Endometrium (tissue), 2 donors: ENCODE measurements around the gene GATAD2B.
A peak's percentile ranks its signal among the peaks of the same experiment; 100 is the strongest.

Experiments used
- FAIRE-seq: peaks from 2 replicates; lab custom pipeline; 2012; peaks lifted over from hg19 to GRCh38; lab: Jason Lieb, UNC
- donor health status: control.
- donor health status: control.

GATAD2B gene

GRCh38 chr1:153922972-153923925 is at the start of gene GATAD2B:
Gene GATAD2B, minus strand, starts transcription at chr1:153922972. Its CDS starts 94,625 bp downstream, at chr1:153828347.
- peak; percentile 84 for FAIRE-seq

GRCh38 chr1:153970346-153970745 is 47.6 kb upstream of the GATAD2B start:
- no peak for FAIRE-seq

GRCh38 chr1:153968972-153969371 is 46.2 kb upstream of the GATAD2B start:
- no peak for FAIRE-seq

DNA sequence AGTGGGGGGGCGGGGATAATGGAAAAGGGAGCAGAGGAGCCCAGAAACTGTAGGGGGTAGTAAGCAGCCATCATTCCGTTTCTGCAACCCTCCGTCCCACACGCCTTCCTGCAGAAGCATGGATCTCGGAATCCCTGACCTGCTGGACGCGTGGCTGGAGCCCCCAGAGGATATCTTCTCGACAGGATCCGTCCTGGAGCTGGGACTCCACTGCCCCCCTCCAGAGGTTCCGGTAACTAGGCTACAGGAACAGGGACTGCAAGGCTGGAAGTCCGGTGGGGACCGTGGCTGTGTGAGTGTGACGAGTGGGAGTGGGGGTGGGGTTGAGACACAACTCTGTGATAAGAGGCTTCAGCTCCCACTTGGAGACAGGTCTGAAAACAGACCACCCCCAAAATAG is 45.6 kb upstream of the GATAD2B start:
- FAIRE-seq: no peak

DNA sequence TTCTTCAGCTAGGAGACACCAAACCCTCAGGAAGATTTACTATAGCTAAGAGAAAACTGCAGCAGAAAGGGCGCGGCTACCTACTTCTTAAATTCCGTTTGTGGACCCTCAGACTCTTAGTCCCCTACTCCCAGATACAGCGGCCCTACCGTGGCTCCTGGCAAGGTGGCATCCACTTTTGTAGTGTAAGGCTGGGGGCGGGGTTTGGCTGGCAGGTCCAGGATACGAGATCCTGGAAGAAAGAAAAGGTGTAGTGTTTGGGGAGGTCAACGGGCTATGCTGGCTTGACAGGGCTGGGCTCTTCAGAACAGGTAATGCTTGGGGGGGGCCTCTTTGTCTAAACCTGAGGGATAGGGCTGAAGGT is 45.2 kb upstream of the GATAD2B start:
- FAIRE-seq: no peak

- FAIRE-seq: peak; percentile 90
Measured at GRCh38 chr1:153967107-153967999, 44.6 kb upstream of the GATAD2B start, which contains the start of gene CREB3L4. Gene CREB3L4, plus strand, starts transcription at chr1:153967902. Its CDS starts 624 bp downstream, at chr1:153968526.

- FAIRE-seq: no peak
Measured at GRCh38 chr1:153963850-153964331, 41.1 kb upstream of the GATAD2B start.

- FAIRE-seq: no peak
Measured at GRCh38 chr1:153963030-153963849, 40.5 kb upstream of the GATAD2B start, which contains the start of gene SLC39A1. Gene SLC39A1, minus strand, starts transcription at chr1:153963537. Its CDS starts 822 bp downstream, at chr1:153962715.

GRCh38 chr1:153962088-153963029 is 39.6 kb upstream of the GATAD2B start:
- no peak for FAIRE-seq

- FAIRE-seq: no peak
Measured at GRCh38 chr1:153961421-153961820, 38.6 kb upstream of the GATAD2B start.

DNA sequence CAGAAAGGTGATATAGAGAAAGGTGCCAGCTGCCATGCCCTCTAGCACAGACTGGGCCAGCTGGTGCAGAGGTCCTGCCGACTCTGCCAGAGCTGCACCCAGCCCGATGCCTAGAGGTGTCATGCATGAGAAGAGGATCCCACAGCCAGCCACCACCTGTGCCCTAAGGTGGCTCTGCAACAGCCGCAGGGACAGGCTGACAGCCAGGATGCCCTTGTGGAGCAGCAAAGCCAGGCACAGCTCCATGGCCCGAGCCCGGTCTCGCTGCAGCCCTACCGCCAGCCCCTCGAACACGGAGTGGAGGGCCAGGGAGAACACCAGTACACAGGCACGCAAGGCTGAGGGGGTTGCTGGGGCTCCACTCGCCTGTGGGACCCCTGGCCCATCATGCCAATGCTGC is 37.4 kb upstream of the GATAD2B start:
- no peak for FAIRE-seq

- FAIRE-seq: no peak
Measured at GRCh38 chr1:153959454-153959853, 36.7 kb upstream of the GATAD2B start.

GRCh38 chr1:153958961-153959260 is 36.1 kb upstream of the GATAD2B start:
- no peak for FAIRE-seq

GRCh38 chr1:153958111-153958960 is 35.6 kb upstream of the GATAD2B start, which contains the start of gene CRTC2:
Gene CRTC2, minus strand, starts transcription at chr1:153958612. Its CDS starts 115 bp downstream, at chr1:153958497.
- FAIRE-seq: peak; percentile 94

- no peak for FAIRE-seq
Measured at GRCh38 chr1:153957744-153958110, 35.0 kb upstream of the GATAD2B start.

DNA sequence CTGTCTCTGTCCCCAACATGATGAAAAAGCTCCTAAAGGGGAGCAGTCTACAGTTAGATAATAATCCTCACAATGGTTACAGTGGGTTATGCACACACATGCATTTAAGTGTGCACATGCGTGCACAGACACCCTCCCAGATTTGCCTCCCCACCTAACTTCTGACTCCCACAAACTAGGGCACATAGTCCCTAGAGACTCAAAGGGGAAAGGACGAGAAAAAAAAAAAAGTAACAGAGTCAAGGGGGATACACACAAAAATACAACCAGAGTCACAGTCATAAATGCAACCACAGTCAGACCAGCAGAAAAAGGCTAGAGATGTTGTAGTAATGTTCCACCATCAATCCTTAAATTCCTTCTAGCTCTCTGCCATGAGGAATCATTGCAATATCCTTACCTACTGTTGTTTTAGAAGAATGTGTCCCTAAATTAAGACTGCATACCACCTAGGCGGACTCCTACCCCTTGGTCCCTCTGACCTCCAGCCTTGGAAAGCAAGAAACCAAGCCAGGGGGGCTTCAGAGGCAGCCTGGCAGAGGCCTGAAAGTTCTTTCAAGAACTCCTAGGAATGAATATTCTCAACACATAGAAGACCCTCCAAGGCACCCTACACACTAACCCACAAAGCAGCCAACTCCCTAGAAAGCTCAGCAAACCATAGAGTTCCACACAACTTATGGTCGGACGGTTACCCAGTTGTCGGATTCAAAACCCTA is 34.4 kb upstream of the GATAD2B start:
- FAIRE-seq: no peak

DNA sequence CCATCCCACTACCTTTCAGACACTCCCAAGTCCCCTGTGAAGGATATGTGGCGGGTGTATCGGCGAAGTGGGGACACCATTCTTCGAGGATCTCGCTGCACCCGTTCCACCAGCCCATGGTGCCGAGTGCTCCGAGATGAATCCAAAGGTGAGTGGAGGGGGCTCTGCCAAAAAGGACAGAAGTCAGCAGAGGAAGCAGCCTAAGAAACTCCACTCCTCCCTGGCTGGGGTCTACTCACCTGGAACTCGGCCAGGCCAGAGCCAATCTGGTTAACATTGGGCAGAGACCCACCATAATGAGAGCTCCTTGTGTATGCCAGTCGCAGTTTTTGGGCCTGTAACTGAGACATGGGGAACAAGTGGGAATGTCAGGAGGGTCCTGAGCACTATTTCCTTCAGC is 32.1 kb upstream of the GATAD2B start:
- FAIRE-seq: no peak

DNA sequence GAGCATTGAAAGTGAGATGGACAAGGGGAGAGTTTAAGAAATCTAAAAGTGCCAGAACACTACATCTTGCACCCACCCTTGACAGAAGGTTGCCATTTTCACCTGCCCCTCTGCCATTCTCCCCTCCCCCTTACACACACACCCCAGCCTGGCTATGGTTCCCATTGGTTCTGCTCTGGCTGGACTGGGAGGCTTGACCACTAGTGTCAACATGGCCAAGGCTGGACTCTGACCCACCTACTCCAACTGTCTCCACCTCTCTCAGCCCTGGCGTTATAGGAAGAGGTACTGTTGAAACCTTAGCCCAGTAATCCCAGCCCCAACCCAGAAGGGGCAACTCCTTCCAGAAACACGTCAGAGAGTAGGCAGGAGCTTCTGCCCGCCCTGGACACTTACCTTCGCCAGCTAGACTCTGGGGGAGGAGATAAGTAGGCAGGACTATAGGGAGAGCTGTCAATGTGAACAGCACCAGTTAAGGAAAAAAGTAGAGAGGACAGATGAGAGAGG is 31.1 kb upstream of the GATAD2B start:
- no peak for FAIRE-seq

DNA sequence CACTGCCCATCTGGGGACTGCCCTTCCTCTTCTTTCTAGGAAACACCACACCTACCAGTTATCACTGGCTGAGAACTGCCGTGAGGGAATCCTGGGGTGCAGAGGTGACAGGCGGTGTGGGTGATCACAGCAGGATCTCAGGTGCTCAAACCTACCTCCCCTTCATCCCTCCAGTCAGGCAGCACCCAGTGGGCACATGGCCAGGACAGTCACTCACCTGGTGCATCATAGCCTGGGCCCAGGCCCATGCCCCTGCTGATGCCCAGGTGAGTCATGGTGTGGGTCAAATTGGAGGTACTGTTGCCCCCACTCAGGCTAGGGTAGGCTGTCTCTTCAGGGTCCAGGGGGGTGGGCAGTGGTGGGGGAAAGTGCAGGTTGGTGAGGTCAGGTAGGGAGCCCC is 29.0 kb upstream of the GATAD2B start:
- no peak for FAIRE-seq
